NCI-H1417 (cell line): ENCODE measurements around the gene DIAPH1.

Source experiments
- DNase-seq, 3 experiments: peaks; one replicate each; lab custom pipeline; 2025; lab: John Stamatoyannopoulos, UW

DIAPH1 gene

GRCh38 chr5:141560725-141561483 is 57.9 kb downstream of the DIAPH1 start:
- DNase-seq, result peak; percentile 84 to 97 (median 89)

GRCh38 chr5:141560151-141560550 is 58.6 kb downstream of the DIAPH1 start:
- DNase-seq, result peak; percentile 36 to 89 (median 63)

GRCh38 chr5:141559461-141559860 is 59.3 kb downstream of the DIAPH1 start:
- DNase-seq, result peak in 2 of 3 experiments; percentile 4 to 40

GRCh38 chr5:141558150-141558549 is 60.6 kb downstream of the DIAPH1 start:
- DNase-seq, result no peak

- peak; percentile 5 to 92 (median 57) for DNase-seq
These were observed 61.1 kb downstream of the DIAPH1 start for GRCh38 chr5:141557681-141558136.

- DNase-seq, result no peak
These were observed 70.9 kb downstream of the DIAPH1 start for GRCh38 chr5:141547921-141548320.

GRCh38 chr5:141547488-141547887 is 71.3 kb downstream of the DIAPH1 start:
- DNase-seq, result no peak

GRCh38 chr5:141543053-141543452 is 75.7 kb downstream of the DIAPH1 start:
- DNase-seq, result peak in 1 of 3 experiments; percentile 3

GRCh38 chr5:141534492-141535213 is 84.1 kb downstream of the DIAPH1 start:
- DNase-seq, result no peak

- no peak for DNase-seq
These were observed 84.9 kb downstream of the DIAPH1 start for GRCh38 chr5:141533897-141534296.

GRCh38 chr5:141532726-141533125 is 86.1 kb downstream of the DIAPH1 start:
- no peak for DNase-seq

GRCh38 chr5:141529873-141530272 is 88.9 kb downstream of the DIAPH1 start:
- DNase-seq, result no peak

- no peak for DNase-seq
These were observed 89.8 kb downstream of the DIAPH1 start for GRCh38 chr5:141529002-141529401.

GRCh38 chr5:141528291-141528984 is 90.4 kb downstream of the DIAPH1 start:
- no peak for DNase-seq

- DNase-seq, result no peak
These were observed 91.4 kb downstream of the DIAPH1 start for GRCh38 chr5:141527426-141527825.

GRCh38 chr5:141525653-141526052 is 93.1 kb downstream of the DIAPH1 start:
- DNase-seq, result no peak

GRCh38 chr5:141524604-141525597 is 93.9 kb downstream of the DIAPH1 start:
- peak; percentile 47 to 81 (median 78) for DNase-seq

- DNase-seq, result no peak
These were observed 94.8 kb downstream of the DIAPH1 start for GRCh38 chr5:141523991-141524390.

- DNase-seq, result no peak
These were observed 96.5 kb downstream of the DIAPH1 start for GRCh38 chr5:141522301-141522700.

- no peak for DNase-seq
These were observed 97.5 kb downstream of the DIAPH1 start for GRCh38 chr5:141521244-141521781.
